Breast epithelium (tissue), 4 donors: Measurements from ENCODE around the gene ABCC2. TPM values are rescaled to one million over a fixed set of nuclear protein-coding genes. Genes with fewer than 3 reads are reported as not detected.
"Not testable (repeated sequence)": the region's sequence is repeated elsewhere in the genome, so short reads cannot be mapped to it uniquely, and the experiment has no call there.

Source experiments
- DNase-seq, 2 donors: peaks; one replicate each; pipeline ENCODE4 v3.0.0-alpha.2; 2019; ENCODE audit warnings: low spot score in 2 of 2
- H3K27ac ChIP-seq, 2 donors: fragments of 200-600 bp; sonication (generic) in 1 of 2; one replicate each; pipeline ENCODE4 v1.5.1; 2016 to 2019; ENCODE audit warnings: mild to moderate bottlenecking in 1 of 2
- H3K27me3 ChIP-seq, 2 donors: fragments of 200-600 bp; sonication (generic) in 1 of 2; one replicate each; pipeline versions ENCODE4 v1.5.1 to v1.6.0; 2017 to 2019; ENCODE audit warnings: control low read depth in 1 of 2, mild to moderate bottlenecking in 1 of 2
- H3K36me3 ChIP-seq: fragments of 200-600 bp; one replicate; pipeline ENCODE4 v1.5.1; 2019
- H3K4me1 ChIP-seq, 2 donors: fragments of 200-600 bp; sonication (generic); one replicate each; pipeline ENCODE4 v1.5.1; 2016 to 2019; ENCODE audit warnings: control low read depth in 1 of 2
- H3K4me3 ChIP-seq, 3 donors: fragments of 200-600 bp; sonication (generic); 1 replicate in 2 of 3; 2 replicates in 1 of 3; pipeline ENCODE4 v1.5.1; 2016 to 2019; ENCODE audit warnings: mild to moderate bottlenecking in 3 of 3, moderate library complexity in 2 of 3
- H3K9me3 ChIP-seq, 2 donors: fragments of 200-600 bp; sonication (generic) in 1 of 2; one replicate each; pipeline ENCODE4 v1.5.1; 2016 to 2019; ENCODE audit warnings: control low read depth in 1 of 2
- POLR2A ChIP-seq: fragments of 450-650 bp; IDR thresholded peaks from one replicate; pipeline ENCODE4 v1.6.1; 2016; ENCODE audit warnings: antibody characterized with exemption, mild to moderate bottlenecking, moderate library complexity
- POLR2AphosphoS5 ChIP-seq, 3 donors: sonication (generic); formaldehyde crosslinking; IDR thresholded peaks; one replicate each; pipeline ENCODE4 v1.6.1; 2017; ENCODE audit warnings: antibody characterized with exemption in 3 of 3
- intact Hi-C: fragments of 100-400 bp; cut with DNase I; formaldehyde crosslinking; loops from one replicate; pipeline ENCODE4 v1.15.1; 2023; ENCODE audit warnings: low total_unique reads
- total RNA-seq, 3 donors: library from RNA; depleted of rRNA; stranded (reverse); fragments of >200 nt; gene quantifications; one replicate each; pipeline ENCODE4 v1.1.0, GENCODE V29; 2016
- TF ChIP-seq, protein P1 (sequence below), 3 donors: fragments of 450-650 bp; IDR thresholded peaks; one replicate each; pipeline ENCODE4 v1.5.1; 2016 to 2017; ENCODE audit warnings: antibody characterized with exemption in 3 of 3, mild to moderate bottlenecking in 3 of 3, moderate library complexity in 3 of 3

The ABCC2 gene
- 1 to 10 TPM; 2.0 to 3.1 (median 2.1) TPM for total RNA-seq

DNA sequence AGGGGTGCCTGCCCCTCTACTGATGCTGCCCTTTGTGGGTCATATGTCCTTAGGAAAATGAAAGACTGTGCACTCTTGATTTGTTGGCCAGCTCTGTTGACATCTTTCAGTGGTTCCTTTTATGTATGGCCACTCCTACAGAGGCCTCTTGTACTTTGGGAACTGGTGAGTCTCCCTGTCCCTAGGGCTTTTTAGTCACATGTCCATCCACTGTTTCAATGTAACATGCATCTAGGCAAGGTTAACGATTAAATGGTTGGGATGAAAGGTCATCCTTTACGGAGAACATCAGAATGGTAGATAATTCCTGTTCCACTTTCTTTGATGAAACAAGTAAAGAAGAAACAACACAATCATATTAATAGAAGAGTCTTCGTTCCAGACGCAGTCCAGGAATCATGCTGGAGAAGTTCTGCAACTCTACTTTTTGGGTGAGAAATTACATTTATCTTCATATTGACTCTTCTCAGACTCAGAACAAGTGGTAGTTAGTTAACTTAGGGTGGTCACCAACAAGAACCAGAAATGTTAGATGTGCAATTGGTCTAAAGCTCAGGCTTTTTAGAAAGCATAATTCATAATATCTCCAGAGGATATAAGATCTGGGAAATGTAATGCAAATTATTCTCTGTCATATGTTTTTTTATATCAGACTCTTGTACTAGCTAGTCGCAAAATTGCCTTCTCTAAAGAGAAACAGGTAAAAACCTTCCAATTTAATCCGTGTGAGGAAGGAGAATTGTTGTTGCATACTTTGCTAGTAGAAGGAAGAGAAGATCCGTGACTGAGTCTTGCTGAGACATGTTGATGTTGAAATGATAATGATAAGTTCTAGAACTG lies at the start of gene ABCC2:
Gene ABCC2 (plus strand): TSS at position 194 of the 840 bp plus-strand sequence. CDS start 205 bp downstream, at position 399.
- intact Hi-C loops: no loop called here
- no peaks in the 10 kb centered on the region for H3K4me1 ChIP-seq
- no peaks in the 10 kb centered on the region for H3K36me3 ChIP-seq
- H3K27me3 ChIP-seq: no peaks in the 10 kb centered on the region
- no peak within 1 kb of the TSS for H3K4me3 ChIP-seq
- no peaks in the 10 kb centered on the region for H3K9me3 ChIP-seq
- H3K27ac ChIP-seq: no peak within 1 kb of the TSS
- no peak for DNase-seq
- TF ChIP-seq, protein P1, sequence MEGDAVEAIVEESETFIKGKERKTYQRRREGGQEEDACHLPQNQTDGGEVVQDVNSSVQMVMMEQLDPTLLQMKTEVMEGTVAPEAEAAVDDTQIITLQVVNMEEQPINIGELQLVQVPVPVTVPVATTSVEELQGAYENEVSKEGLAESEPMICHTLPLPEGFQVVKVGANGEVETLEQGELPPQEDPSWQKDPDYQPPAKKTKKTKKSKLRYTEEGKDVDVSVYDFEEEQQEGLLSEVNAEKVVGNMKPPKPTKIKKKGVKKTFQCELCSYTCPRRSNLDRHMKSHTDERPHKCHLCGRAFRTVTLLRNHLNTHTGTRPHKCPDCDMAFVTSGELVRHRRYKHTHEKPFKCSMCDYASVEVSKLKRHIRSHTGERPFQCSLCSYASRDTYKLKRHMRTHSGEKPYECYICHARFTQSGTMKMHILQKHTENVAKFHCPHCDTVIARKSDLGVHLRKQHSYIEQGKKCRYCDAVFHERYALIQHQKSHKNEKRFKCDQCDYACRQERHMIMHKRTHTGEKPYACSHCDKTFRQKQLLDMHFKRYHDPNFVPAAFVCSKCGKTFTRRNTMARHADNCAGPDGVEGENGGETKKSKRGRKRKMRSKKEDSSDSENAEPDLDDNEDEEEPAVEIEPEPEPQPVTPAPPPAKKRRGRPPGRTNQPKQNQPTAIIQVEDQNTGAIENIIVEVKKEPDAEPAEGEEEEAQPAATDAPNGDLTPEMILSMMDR (IDR thresholded peaks at IDR 0.05): no peak
- no peak for TF ChIP-seq POLR2AphosphoS5 (IDR thresholded peaks at IDR 0.05)
- no peak for TF ChIP-seq POLR2A

GRCh38 chr10:99733366-99733765 lies 49.1 kb upstream of the ABCC2 start:
- peaks cover 0 to 5% of the 10 kb centered on the region in 2 donors for H3K4me1 ChIP-seq
- no peak overlapping the region for H3K27ac ChIP-seq
- no peaks in the 10 kb centered on the region for H3K9me3 ChIP-seq
- intact Hi-C loops: no loop called here
- TF ChIP-seq, protein P1 (IDR thresholded peaks at IDR 0.05): no peak
- no peak for TF ChIP-seq POLR2A
- no peak for TF ChIP-seq POLR2AphosphoS5 (IDR thresholded peaks at IDR 0.05)
- H3K4me3 ChIP-seq: peak overlapping the region; percentile 65 to 96 (median 87)
- no peak for DNase-seq
- H3K36me3 ChIP-seq: no peaks in the 10 kb centered on the region
- no peaks in the 10 kb centered on the region for H3K27me3 ChIP-seq

- intact Hi-C loops, DNase-seq, H3K27ac ChIP-seq, H3K4me1 ChIP-seq, H3K36me3 ChIP-seq, H3K27me3 ChIP-seq, H3K9me3 ChIP-seq: not testable (repeated sequence)
- H3K4me3 ChIP-seq: peak overlapping the region in 1 of 3 donors; percentile 65
Measured at GRCh38 chr10:99734111-99734510, 48.3 kb upstream of the ABCC2 start.

GRCh38 chr10:99740260-99740659 lies 42.2 kb upstream of the ABCC2 start:
- no peak for TF ChIP-seq POLR2A
- TF ChIP-seq POLR2AphosphoS5 (IDR thresholded peaks at IDR 0.05): no peak
- TF ChIP-seq, protein P1 (IDR thresholded peaks at IDR 0.05): no peak
- peaks cover 0 to 18% of the 10 kb centered on the region in 2 donors for H3K9me3 ChIP-seq
- H3K27me3 ChIP-seq: no peaks in the 10 kb centered on the region
- H3K36me3 ChIP-seq: peaks cover 36% of the 10 kb centered on the region
- H3K27ac ChIP-seq: no peak overlapping the region
- DNase-seq: no peak
- intact Hi-C loops: no loop called here
- H3K4me3 ChIP-seq: no peak overlapping the region
- H3K4me1 ChIP-seq: no peaks in the 10 kb centered on the region

GRCh38 chr10:99740933-99741559 lies 41.4 kb upstream of the ABCC2 start:
- no peak for DNase-seq
- intact Hi-C loops: no loop called here
- TF ChIP-seq POLR2AphosphoS5 (IDR thresholded peaks at IDR 0.05) (no peak), POLR2A (no peak)
- TF ChIP-seq, protein P1 (IDR thresholded peaks at IDR 0.05): no peak
- Histone ChIP-seq H3K9me3 (peaks cover 0 to 18% of the 10 kb centered on the region in 2 donors), H3K27me3 (no peaks in the 10 kb centered on the region), H3K27ac (no peak overlapping the region), H3K36me3 (peaks cover 36% of the 10 kb centered on the region), H3K4me1 (no peaks in the 10 kb centered on the region), H3K4me3 (no peak overlapping the region)
